ENCODE measurements around the gene YARS2.

YARS2 gene

GRCh38 chr12:32755654-32756475, at the start of gene YARS2:
Gene YARS2, minus strand, starts transcription at chr12:32755897. Its CDS starts 23 bp downstream, at chr12:32755874.
- peak; percentile 92 for DNase-seq

- DNase-seq = no peak
Measured at GRCh38 chr12:32804301-32804700, 48.6 kb upstream of the YARS2 start.

GRCh38 chr12:32801269-32801980, 45.7 kb upstream of the YARS2 start:
- DNase-seq = no peak

GRCh38 chr12:32794281-32794680, 38.6 kb upstream of the YARS2 start:
- no peak for DNase-seq

- no peak for DNase-seq
Measured at GRCh38 chr12:32789916-32790315, 34.2 kb upstream of the YARS2 start.

GRCh38 chr12:32789446-32789845, 33.7 kb upstream of the YARS2 start:
- DNase-seq = no peak

GRCh38 chr12:32788405-32788804, 32.7 kb upstream of the YARS2 start:
- DNase-seq = no peak

- no peak for DNase-seq
Measured at GRCh38 chr12:32785557-32785956, 29.9 kb upstream of the YARS2 start.

GRCh38 chr12:32783029-32783428, 27.3 kb upstream of the YARS2 start:
- DNase-seq = no peak

- no peak for DNase-seq
Measured at GRCh38 chr12:32780071-32780470, 24.4 kb upstream of the YARS2 start.

GRCh38 chr12:32777691-32778175, 22.0 kb upstream of the YARS2 start:
- no peak for DNase-seq

GRCh38 chr12:32777159-32777558, 21.5 kb upstream of the YARS2 start:
- no peak for DNase-seq

GRCh38 chr12:32776258-32776657, 20.6 kb upstream of the YARS2 start:
- no peak for DNase-seq

- DNase-seq = no peak
Measured at GRCh38 chr12:32773691-32774090, 18.0 kb upstream of the YARS2 start.

GRCh38 chr12:32770141-32770540, 14.4 kb upstream of the YARS2 start:
- DNase-seq = no peak

GRCh38 chr12:32768518-32768917, 12.8 kb upstream of the YARS2 start:
- DNase-seq = no peak

- no peak for DNase-seq
Measured at GRCh38 chr12:32765906-32766305, 10.2 kb upstream of the YARS2 start.

GRCh38 chr12:32761716-32762115, 6.0 kb upstream of the YARS2 start:
- no peak for DNase-seq

GRCh38 chr12:32757157-32757556, 1.5 kb upstream of the YARS2 start:
- no peak for DNase-seq

GRCh38 chr12:32756476-32757066, 874 bp upstream of the YARS2 start:
- no peak for DNase-seq

GRCh38 chr12:32755051-32755653, 545 bp downstream of the YARS2 start:
- peak; percentile 72 for DNase-seq

GRCh38 chr12:32754111-32754510, 1.6 kb downstream of the YARS2 start:
- no peak for DNase-seq

GRCh38 chr12:32753605-32754004, 2.1 kb downstream of the YARS2 start:
- DNase-seq = no peak
